GM19397 (cell line): ENCODE measurements around the gene PCK1.

ENCODE experiments used
- ATAC-seq: cut with Tn5 transposase; IDR thresholded peaks from one replicate; pipeline ENCODE4 v1.9.1; 2021; ENCODE audit warnings: mild to moderate bottlenecking, moderate library complexity; ENCODE audit not compliant: unreplicated experiment

The PCK1 gene

GRCh38 chr20:57576002-57576401 lies 15.1 kb downstream of the PCK1 start:
- ATAC-seq = no peak

GRCh38 chr20:57576617-57577550 lies 16.0 kb downstream of the PCK1 start:
- ATAC-seq = no peak

GRCh38 chr20:57577679-57578475 lies 17.0 kb downstream of the PCK1 start:
- ATAC-seq = no peak

GRCh38 chr20:57578476-57579165 lies 17.7 kb downstream of the PCK1 start:
- ATAC-seq = no peak

GRCh38 chr20:57579331-57579897 lies 18.5 kb downstream of the PCK1 start:
- ATAC-seq = no peak

GRCh38 chr20:57579898-57580447 lies 19.1 kb downstream of the PCK1 start:
- ATAC-seq = no peak

- no peak for ATAC-seq
Measured at GRCh38 chr20:57580478-57581201, 19.7 kb downstream of the PCK1 start.

GRCh38 chr20:57581202-57582028 lies 20.5 kb downstream of the PCK1 start:
- ATAC-seq = no peak

GRCh38 chr20:57582029-57582378 lies 21.1 kb downstream of the PCK1 start:
- ATAC-seq = no peak

- no peak for ATAC-seq
Measured at GRCh38 chr20:57582432-57583288, 21.8 kb downstream of the PCK1 start.

- no peak for ATAC-seq
Measured at GRCh38 chr20:57583289-57584257, 22.7 kb downstream of the PCK1 start.

- ATAC-seq = no peak
Measured at GRCh38 chr20:57584768-57585461, 24.0 kb downstream of the PCK1 start.

GRCh38 chr20:57585466-57586213 lies 24.7 kb downstream of the PCK1 start:
- no peak for ATAC-seq

- no peak for ATAC-seq
Measured at GRCh38 chr20:57586370-57586793, 25.5 kb downstream of the PCK1 start.

- no peak for ATAC-seq
Measured at GRCh38 chr20:57586943-57587277, 26.0 kb downstream of the PCK1 start.
